ENCODE results near the gene INPP5J.

INPP5J gene

DNA sequence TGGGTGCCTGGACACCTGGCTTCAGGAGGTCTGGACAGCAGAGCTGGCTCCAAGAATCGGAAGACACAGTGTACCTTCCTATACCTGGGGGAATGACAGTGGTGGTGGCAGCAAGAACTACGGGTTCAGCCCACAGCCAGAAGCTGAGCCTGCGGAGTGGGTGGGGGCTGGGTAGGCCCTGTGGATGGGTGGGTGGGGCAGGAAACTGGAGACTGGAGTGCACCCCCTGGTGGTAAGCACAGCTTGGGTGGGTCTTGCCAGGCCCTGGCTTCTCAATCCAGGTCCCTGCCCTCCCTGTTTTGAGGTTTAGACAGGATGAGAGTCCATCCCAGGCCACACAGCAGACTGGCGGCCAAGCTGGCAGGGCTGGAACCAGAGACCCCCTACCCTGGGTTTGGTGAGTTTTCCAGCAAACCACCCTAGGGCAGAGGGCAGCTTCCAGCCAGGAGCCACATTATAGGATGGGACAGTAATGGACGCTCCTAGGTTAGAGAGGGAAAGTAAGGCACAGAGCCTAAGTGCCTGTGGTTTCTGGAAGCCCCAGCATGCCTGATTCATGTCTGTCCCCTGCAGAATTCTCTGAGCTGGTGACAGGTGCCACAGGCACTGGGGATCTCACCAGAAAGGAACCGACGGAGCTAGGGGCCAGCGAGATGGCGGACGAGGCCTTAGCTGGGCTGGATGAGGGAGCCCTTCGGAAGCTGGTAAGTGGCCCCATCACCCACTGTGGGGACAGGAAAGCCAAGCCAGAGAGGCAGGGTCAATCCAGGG, 40.0 kb upstream of the INPP5J start:
- DNase-seq (ENCODE audit: insufficient read length) (peak; percentile 11), FAIRE-seq (no peak)

DNA sequence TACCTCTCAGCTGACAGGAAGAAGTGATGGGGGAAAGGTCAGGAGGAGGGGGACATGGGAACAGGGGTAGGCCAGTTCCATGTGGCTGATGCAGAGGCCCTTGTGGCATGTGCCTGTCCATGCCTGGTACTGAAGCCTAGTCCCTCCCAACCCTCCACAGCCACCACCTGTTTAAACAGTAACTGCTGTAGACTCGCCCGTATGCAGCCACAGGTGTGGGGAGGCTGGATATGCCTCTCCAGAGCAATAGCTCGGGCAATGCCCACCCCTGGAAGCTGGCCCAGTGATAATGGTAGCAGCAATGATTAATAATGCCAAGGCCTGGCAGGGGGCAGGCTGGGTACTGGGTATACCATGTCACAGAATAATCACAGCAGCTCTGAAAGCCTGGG, 39.4 kb upstream of the INPP5J start:
- no peak for FAIRE-seq
- no peak for DNase-seq (ENCODE audit: insufficient read length)
- TF ChIP-seq POLR2AphosphoS5 (IDR thresholded peaks at IDR 0.05; ENCODE audit: low read depth, low read length) (no peak), TAF1 (IDR thresholded peaks at IDR 0.05; ENCODE audit: borderline replicate concordance, low read depth, low read length) (no peak), POLR2A (IDR thresholded peaks at IDR 0.05; ENCODE audit: low read depth, low read length) (no peak)

More for the DNA sequence above, 40.0 kb upstream of the INPP5J start:
- TF ChIP-seq POLR2A (IDR thresholded peaks at IDR 0.05; ENCODE audit: low read depth, low read length): no peak
- TF ChIP-seq TAF1 (IDR thresholded peaks at IDR 0.05; ENCODE audit: borderline replicate concordance, low read depth, low read length): no peak
- no peak for TF ChIP-seq POLR2AphosphoS5 (IDR thresholded peaks at IDR 0.05; ENCODE audit: low read depth, low read length)

DNA sequence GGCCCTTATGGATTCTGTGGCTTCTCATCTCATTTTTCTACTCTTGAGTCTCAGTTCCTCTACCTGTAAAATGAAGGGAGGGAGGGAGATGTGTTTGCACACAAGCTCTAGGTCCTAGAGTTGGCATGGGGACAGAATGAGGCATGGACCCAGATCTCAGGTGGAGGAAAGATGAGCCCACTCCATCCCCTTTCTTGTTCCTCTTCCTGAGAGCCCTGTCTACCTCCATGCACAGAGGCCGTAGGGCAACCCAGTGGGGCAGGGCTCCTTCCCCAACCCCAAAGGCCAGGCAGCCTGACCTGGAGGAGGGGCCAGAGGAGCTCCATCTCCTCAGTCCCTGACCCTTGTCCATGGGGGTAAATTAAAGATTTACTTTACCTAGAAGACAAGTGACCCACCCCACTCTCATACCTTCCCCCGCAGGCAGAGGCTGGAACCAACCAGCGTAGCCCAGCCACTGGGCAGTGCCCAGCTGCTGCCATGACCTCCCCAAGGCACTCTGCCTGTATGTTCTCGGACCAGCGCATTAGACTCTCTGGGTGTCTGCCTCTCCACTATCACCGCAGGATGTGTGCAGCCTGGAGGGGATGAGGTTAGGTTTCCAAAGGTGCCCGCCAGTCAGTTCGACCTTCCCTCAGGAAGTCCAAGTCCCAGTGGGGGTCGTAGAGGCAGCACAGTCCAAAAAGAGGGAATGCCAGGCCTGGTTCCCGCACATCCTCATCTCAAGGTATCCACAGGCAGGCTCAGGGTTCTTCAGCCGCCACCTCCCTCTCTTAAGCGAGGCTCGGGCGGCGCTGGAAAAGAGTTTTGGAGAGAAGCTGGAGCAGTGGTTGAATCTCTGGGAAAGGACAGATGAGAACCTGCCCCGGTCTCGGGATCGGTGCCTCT, 38.6 kb upstream of the INPP5J start:
- FAIRE-seq (no peak), DNase-seq (ENCODE audit: insufficient read length) (peak; percentile 40)
- no peak for TF ChIP-seq POLR2A (IDR thresholded peaks at IDR 0.05; ENCODE audit: low read depth, low read length)
- no peak for TF ChIP-seq TAF1 (IDR thresholded peaks at IDR 0.05; ENCODE audit: borderline replicate concordance, low read depth, low read length)

DNA sequence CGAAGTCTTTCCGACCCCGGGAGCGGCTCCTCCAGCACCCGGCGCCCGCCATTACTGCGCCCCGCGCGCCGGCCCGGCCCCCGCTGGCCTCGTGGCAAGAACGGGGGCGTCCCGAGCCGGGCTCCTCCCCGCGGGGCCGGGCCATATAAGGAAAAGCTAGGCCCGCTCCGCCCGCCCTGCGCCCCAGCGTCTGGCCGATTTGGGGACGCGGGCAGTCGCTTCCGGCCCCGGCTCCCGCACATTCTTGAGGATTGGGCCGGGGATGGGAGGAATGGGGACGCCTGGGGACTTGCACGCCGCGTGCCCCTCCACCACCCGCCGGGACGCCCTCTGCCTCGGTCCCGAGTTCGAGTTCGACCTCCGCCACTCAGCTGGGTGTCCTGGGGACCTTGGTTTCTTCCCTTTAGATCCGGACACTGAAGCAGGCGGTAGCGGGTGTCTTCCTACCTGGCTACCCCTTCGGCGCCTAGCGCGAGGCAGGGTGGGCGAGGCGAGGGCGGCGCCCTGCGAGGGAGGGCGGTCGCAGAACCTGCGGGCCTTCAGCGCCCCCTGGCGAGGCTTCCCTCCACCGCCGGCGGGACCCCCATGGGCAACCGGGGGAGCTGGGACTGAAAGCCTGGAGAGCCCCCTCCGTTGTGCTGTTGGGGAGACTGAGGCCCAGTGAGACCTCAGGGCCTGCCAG, 37.8 kb upstream of the INPP5J start:
- TF ChIP-seq TAF1 (IDR thresholded peaks at IDR 0.05; ENCODE audit: borderline replicate concordance, low read depth, low read length): peak; percentile 93
- peak; percentile 87 for TF ChIP-seq POLR2AphosphoS5 (IDR thresholded peaks at IDR 0.05; ENCODE audit: low read depth, low read length)
- TF ChIP-seq POLR2A (IDR thresholded peaks at IDR 0.05; ENCODE audit: low read depth, low read length): peak; percentile 96
- FAIRE-seq (peak; percentile 96), DNase-seq (ENCODE audit: insufficient read length) (peak; percentile 97)

DNA sequence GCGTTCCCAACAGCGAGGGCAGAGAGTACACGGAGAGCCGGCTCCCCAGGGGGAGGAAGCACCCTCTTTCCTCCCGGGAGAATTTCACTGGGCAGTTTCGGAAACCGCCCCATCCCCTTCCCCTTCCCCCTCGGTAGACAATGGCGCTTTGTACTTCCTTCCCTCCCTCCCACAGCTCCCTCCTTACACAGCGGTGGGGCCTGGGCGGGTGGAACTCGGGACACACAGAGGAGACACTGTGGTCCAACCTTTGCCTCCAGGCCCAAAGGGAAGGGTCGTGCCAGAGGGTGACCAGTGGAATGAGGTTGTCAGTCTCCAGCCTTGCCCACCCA, 37.3 kb upstream of the INPP5J start:
- FAIRE-seq: no peak
- no peak for TF ChIP-seq TAF1 (IDR thresholded peaks at IDR 0.05; ENCODE audit: borderline replicate concordance, low read depth, low read length)
- TF ChIP-seq POLR2A (IDR thresholded peaks at IDR 0.05; ENCODE audit: low read depth, low read length): no peak
- no peak for DNase-seq (ENCODE audit: insufficient read length)

DNA sequence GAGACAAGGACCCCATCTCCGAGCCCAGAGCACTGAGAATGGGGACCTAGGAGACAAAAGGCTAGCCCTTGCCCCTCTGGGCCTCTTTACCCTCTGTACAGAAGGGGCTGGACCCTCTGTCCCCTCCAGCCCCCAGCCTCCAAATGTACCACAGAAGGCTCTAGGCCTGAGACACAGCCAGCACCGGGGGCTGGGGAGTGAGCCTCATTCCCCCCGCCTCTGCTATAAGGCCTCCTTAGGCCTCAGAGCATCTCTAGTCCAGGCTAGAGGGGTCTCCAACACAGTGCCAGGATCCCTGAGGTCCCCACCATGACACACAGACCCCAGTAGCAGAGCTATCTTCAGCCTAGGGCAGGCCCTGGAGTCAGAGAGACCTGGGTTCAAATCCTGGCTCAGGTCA, 36.8 kb upstream of the INPP5J start:
- no peak for FAIRE-seq
- DNase-seq (ENCODE audit: insufficient read length): no peak
- TF ChIP-seq POLR2AphosphoS5 (IDR thresholded peaks at IDR 0.05; ENCODE audit: low read depth, low read length) (no peak), POLR2A (IDR thresholded peaks at IDR 0.05; ENCODE audit: low read depth, low read length) (no peak), TAF1 (IDR thresholded peaks at IDR 0.05; ENCODE audit: borderline replicate concordance, low read depth, low read length) (no peak)

DNA sequence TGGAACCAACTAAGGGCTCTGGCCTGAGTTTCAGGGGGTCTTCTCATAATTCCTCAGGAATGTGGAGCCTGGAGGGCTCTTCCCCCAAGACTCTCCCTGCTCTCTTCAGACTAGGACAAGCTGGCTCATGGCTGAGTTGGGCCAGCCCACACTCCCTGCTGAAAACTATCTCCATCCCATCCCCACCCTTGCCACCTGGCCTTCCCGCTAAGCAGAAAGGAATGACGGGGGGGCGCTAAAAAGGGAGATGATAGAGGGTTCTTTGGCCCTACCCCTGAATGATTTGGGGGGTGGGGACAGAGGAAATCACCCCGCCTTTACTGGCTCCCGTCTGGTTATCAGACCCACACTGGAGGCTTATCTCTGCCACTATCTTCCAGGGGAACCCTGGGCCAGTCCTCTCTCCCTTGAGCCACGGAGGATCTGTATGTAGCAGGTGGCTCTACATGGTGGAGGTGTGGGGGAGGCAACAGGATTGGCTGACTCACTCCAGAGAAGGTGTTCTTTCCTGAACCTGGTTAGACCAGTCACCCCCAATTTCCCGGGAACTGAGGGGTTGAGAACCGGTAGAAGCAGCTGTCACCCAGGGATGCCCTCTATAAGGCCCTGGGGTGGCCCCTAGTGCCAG, 35.9 kb upstream of the INPP5J start:
- peak; percentile 8 for DNase-seq (ENCODE audit: insufficient read length)
- no peak for TF ChIP-seq TAF1 (IDR thresholded peaks at IDR 0.05; ENCODE audit: borderline replicate concordance, low read depth, low read length)
- TF ChIP-seq POLR2AphosphoS5 (IDR thresholded peaks at IDR 0.05; ENCODE audit: low read depth, low read length): no peak
- no peak for TF ChIP-seq POLR2A (IDR thresholded peaks at IDR 0.05; ENCODE audit: low read depth, low read length)
- no peak for FAIRE-seq

DNA sequence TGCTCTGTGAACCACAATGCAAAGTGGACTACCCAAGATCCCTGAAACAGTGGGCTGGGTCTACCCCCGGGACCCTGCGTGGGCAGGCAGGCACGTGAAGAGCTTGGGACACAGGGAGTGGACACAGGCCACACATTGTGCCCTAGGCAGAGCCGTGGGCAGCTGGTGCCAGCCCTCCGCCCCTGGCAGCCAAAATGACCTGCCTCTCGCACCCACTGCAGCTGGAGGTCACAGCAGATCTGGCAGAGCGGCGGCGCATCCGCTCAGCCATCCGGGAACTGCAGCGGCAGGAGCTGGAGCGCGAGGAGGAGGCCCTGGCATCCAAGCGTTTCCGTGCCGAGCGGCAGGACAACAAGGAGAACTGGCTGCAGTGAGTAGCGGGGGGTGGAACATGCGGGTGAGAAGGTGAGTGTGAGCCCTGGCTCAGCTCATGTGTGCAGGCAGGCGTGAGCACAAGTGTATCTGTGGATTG, 35.0 kb upstream of the INPP5J start:
- FAIRE-seq: no peak
- no peak for DNase-seq (ENCODE audit: insufficient read length)
- no peak for TF ChIP-seq TAF1 (IDR thresholded peaks at IDR 0.05; ENCODE audit: borderline replicate concordance, low read depth, low read length)
- TF ChIP-seq POLR2AphosphoS5 (IDR thresholded peaks at IDR 0.05; ENCODE audit: low read depth, low read length): no peak
- no peak for TF ChIP-seq POLR2A (IDR thresholded peaks at IDR 0.05; ENCODE audit: low read depth, low read length)

DNA sequence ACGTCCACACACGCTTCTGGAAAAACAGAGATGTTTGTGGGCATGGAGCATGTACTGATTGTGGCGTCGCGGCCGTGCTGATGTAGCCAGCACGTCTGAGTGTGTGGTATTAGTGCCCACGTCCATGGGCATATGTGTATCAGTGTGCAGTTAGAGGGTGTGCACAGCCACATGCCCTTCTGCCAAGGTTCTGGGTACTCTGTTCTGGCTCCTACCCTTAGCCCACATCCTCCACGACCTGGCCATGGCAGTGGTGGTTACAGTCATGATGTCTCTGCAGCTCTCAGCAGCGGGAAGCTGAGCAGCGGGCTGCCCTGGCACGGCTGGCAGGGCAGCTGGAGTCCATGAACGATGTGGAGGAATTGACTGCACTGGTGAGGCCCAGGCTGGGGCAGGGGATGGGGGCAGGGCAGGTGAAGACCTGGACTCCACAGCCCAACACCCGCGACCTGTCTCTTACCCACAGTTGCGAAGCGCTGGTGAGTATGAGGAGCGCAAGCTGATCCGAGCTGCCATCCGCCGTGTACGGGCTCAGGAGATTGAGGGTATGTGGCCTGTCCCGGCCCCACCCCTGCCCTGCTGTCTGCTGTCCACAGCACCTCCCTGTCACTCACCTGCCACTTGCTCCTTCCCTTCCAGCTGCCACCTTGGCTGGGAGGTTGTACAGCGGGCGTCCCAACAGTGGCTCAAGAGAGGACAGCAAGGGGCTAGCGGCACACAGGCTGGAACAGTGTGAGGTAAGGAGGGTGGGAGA, 34.4 kb upstream of the INPP5J start:
- TF ChIP-seq POLR2A (IDR thresholded peaks at IDR 0.05; ENCODE audit: low read depth, low read length) (no peak), POLR2AphosphoS5 (IDR thresholded peaks at IDR 0.05; ENCODE audit: low read depth, low read length) (no peak), TAF1 (IDR thresholded peaks at IDR 0.05; ENCODE audit: borderline replicate concordance, low read depth, low read length) (no peak)
- peak; percentile 10 for DNase-seq (ENCODE audit: insufficient read length)
- no peak for FAIRE-seq
